OCI-LY7 (cell line): ENCODE data around the gene ZNF396. TPM values are rescaled to one million over a fixed set of nuclear protein-coding genes. Genes with fewer than 3 reads are reported as not detected.

ENCODE experiments used
- BruUV-seq: library from RNA; stranded (reverse); fragments of 400-500 nt; replicated peaks from 2 replicates; lab custom pipeline; 2021; lab: Mats Ljungman, UMichigan
- CTCF ChIA-PET: fragments of 300-600 bp; sonication (Branson Sonifier 250); formaldehyde crosslinking; loops from one replicate; lab custom pipeline; 2022; ENCODE audit warnings: antibody characterized with exemption; ENCODE audit not compliant: unreplicated experiment; lab: Charles Lee
- POLR2A ChIA-PET: fragments of 300-600 bp; sonication (Branson Sonifier 250); formaldehyde crosslinking; loops from one replicate; lab custom pipeline; 2022; ENCODE audit warnings: antibody characterized with exemption; lab: Charles Lee
- DNase-seq: peaks from one replicate; pipeline ENCODE4 v3.0.0-alpha.2; 2015; ENCODE audit warnings: low spot score
- H2AFZ ChIP-seq: fragments of 200-600 bp; sonication (generic), shearing (Covaris generic); 2 replicates; pipeline ENCODE4 v1.6.1; 2014; ENCODE audit warnings: mild to moderate bottlenecking, antibody characterized with exemption, low read length, moderate library complexity
- H3K27ac ChIP-seq: fragments of 200-600 bp; sonication (generic); 2 replicates; pipeline ENCODE4 v1.5.1; 2014; ENCODE audit warnings: mixed run types, low read depth, mild to moderate bottlenecking, moderate library complexity, low read length, inconsistent platforms; ENCODE audit not compliant: poor library complexity, severe bottlenecking
- H3K36me3 ChIP-seq: fragments of 200-600 bp; sonication (generic); 2 replicates; pipeline ENCODE4 v1.6.1; 2014; ENCODE audit warnings: mild to moderate bottlenecking, antibody characterized with exemption, low read length, moderate library complexity, mixed read lengths; ENCODE audit not compliant: insufficient read depth
- H3K4me1 ChIP-seq: fragments of 200-600 bp; sonication (generic); 2 replicates; pipeline ENCODE4 v1.5.1; 2014; ENCODE audit warnings: mild to moderate bottlenecking, low read length; ENCODE audit not compliant: insufficient read depth, poor library complexity, severe bottlenecking
- H3K4me2 ChIP-seq: fragments of 200-600 bp; sonication (generic); 2 replicates; pipeline ENCODE4 v1.6.1; 2014; ENCODE audit warnings: mild to moderate bottlenecking, low read length
- H3K4me3 ChIP-seq: fragments of 200-600 bp; sonication (generic); 2 replicates; pipeline ENCODE4 v1.5.1; 2014; ENCODE audit warnings: mild to moderate bottlenecking, low read depth, low read length; ENCODE audit not compliant: poor library complexity, severe bottlenecking
- H3K79me2 ChIP-seq: fragments of 200-600 bp; sonication (generic); 2 replicates; pipeline ENCODE4 v1.6.1; 2016; ENCODE audit warnings: low read depth, mild to moderate bottlenecking, low read length, moderate library complexity, mixed read lengths; ENCODE audit not compliant: insufficient read depth
- H3K9me2 ChIP-seq: fragments of 200-600 bp; sonication (generic); 2 replicates; pipeline ENCODE4 v1.6.1; 2016; ENCODE audit warnings: mild to moderate bottlenecking, low read length, mixed read lengths; ENCODE audit not compliant: insufficient read depth
- H3K9me3 ChIP-seq: fragments of 200-600 bp; sonication (generic); 2 replicates; pipeline ENCODE4 v1.6.1; 2014; ENCODE audit warnings: mild to moderate bottlenecking, mixed run types, low read length, mixed read lengths
- H4K20me1 ChIP-seq: fragments of 200-600 bp; sonication (generic); 2 replicates; pipeline ENCODE4 v1.6.1; 2014; ENCODE audit warnings: mild to moderate bottlenecking, antibody characterized with exemption, low read length, moderate library complexity, mixed read lengths; ENCODE audit not compliant: insufficient read depth
- CTCF ChIP-seq: fragments of 200-600 bp; sonication (generic); conservative IDR thresholded peaks from 2 replicates; pipeline ENCODE4 v1.5.1; 2014; ENCODE audit warnings: mild to moderate bottlenecking, antibody characterized with exemption, low read length, moderate library complexity, mixed read lengths
- EZH2phosphoT487 ChIP-seq: fragments of 200-600 bp; sonication (generic); IDR thresholded peaks from 2 replicates; pipeline ENCODE4 v1.6.1; 2018; ENCODE audit warnings: low read depth, borderline replicate concordance, mild to moderate bottlenecking, mixed run types, antibody characterized with exemption, low read length, moderate library complexity, mixed read lengths
- intact Hi-C: fragments of 100-400 bp; cut with micrococcal nuclease; formaldehyde crosslinking; loops from one replicate; pipeline ENCODE4 v1.10.0; 2022; ENCODE audit not compliant: unreplicated experiment
- total RNA-seq, 2 experiments: library from RNA; depleted of rRNA in 1 of 2; stranded (reverse); fragments of >200 nt in 1 of 2; shearing (Covaris generic) in 1 of 2; gene quantifications; 2 replicates each; pipeline ENCODE4 v1.2.3, GENCODE V29; 2014 to 2022

ZNF396 gene
- total RNA-seq, 2 experiments from 2014 or later: 0.38 to 1.1 TPM

GRCh38 chr18:35328868-35329267 is 48.3 kb downstream of the ZNF396 start:
- H3K9me2 ChIP-seq: no peaks in the 10 kb centered on the region
- BruUV-seq: no TSS peak
- CTCF ChIA-PET: no interaction called here
- H2AFZ ChIP-seq: no peak overlapping the region
- H3K4me1 ChIP-seq: no peaks in the 10 kb centered on the region
- H4K20me1 ChIP-seq: no peaks in the 10 kb centered on the region
- TF ChIP-seq CTCF (no peak), EZH2phosphoT487 (no peak)
- no peak for DNase-seq
- no peaks in the 10 kb centered on the region for H3K9me3 ChIP-seq
- no peaks in the 10 kb centered on the region for H3K79me2 ChIP-seq
- peaks cover 24% of the 10 kb centered on the region for H3K36me3 ChIP-seq
- intact Hi-C loops: no loop called here
- H3K27ac ChIP-seq: no peak overlapping the region
- H3K4me3 ChIP-seq: no peak overlapping the region
- POLR2A ChIA-PET: no interaction called here
- no peak overlapping the region for H3K4me2 ChIP-seq

GRCh38 chr18:35326695-35327387 is 50.3 kb downstream of the ZNF396 start:
- H2AFZ ChIP-seq: no peak overlapping the region
- DNase-seq: no peak
- no peaks in the 10 kb centered on the region for H3K79me2 ChIP-seq
- no TSS peak for BruUV-seq
- peaks cover 4% of the 10 kb centered on the region; the same call in 1 of the 2 replicates for H3K36me3 ChIP-seq
- no peak overlapping the region for H3K4me3 ChIP-seq
- intact Hi-C loops: no loop called here
- CTCF ChIA-PET: no interaction called here
- H3K4me2 ChIP-seq: no peak overlapping the region
- POLR2A ChIA-PET: interaction anchor here (0.7 kb wide), 1 partner anchor 196 kb away, joined by 3 read pairs; no protein-coding TSS in a partner anchor
- H4K20me1 ChIP-seq: no peaks in the 10 kb centered on the region
- no peaks in the 10 kb centered on the region for H3K9me3 ChIP-seq
- no peak overlapping the region for H3K27ac ChIP-seq
- H3K4me1 ChIP-seq: no peaks in the 10 kb centered on the region
- H3K9me2 ChIP-seq: no peaks in the 10 kb centered on the region
- TF ChIP-seq EZH2phosphoT487: no peak
- TF ChIP-seq CTCF: no peak

GRCh38 chr18:35324926-35325655 is 52.0 kb downstream of the ZNF396 start:
- H3K9me2 ChIP-seq: no peaks in the 10 kb centered on the region
- H2AFZ ChIP-seq: no peak overlapping the region
- H3K36me3 ChIP-seq: no peaks in the 10 kb centered on the region
- H3K9me3 ChIP-seq: no peaks in the 10 kb centered on the region
- H3K79me2 ChIP-seq: no peaks in the 10 kb centered on the region
- H3K4me3 ChIP-seq: no peak overlapping the region
- TF ChIP-seq CTCF (no peak), EZH2phosphoT487 (no peak)
- no peak for DNase-seq
- POLR2A ChIA-PET: interaction anchor here (0.6 kb wide), 1 partner anchor 16 kb away, joined by 3 read pairs; no protein-coding TSS in a partner anchor
- H3K27ac ChIP-seq: no peak overlapping the region
- no TSS peak for BruUV-seq
- intact Hi-C loops: no loop called here
- no peaks in the 10 kb centered on the region for H3K4me1 ChIP-seq
- H4K20me1 ChIP-seq: no peaks in the 10 kb centered on the region
- CTCF ChIA-PET: no interaction called here
- H3K4me2 ChIP-seq: no peak overlapping the region
